CD14-positive monocyte (primary cell): ENCODE data around the gene ITPRIP. TPM values are rescaled to one million over a fixed set of nuclear protein-coding genes. Genes with fewer than 3 reads are reported as not detected.

Experiments
- DNase-seq, 3 donors: peaks; one replicate each; pipeline ENCODE4 v3.0.0-alpha.2; 2011 to 2022
- H2AFZ ChIP-seq: 2 replicates; pipeline ENCODE4 v1.6.0; 2012; ENCODE audit warnings: mild to moderate bottlenecking, low read depth, low read length, inconsistent platforms; ENCODE audit not compliant: insufficient read depth, poor library complexity, severe bottlenecking
- H3K27ac ChIP-seq, 2 donors: 1 replicate in 1 of 2; 2 replicates in 1 of 2; pipeline ENCODE4 v1.5.1; 2012 to 2013; ENCODE audit warnings: low read length in 2 of 2, control low read depth in 1 of 2, inconsistent platforms in 1 of 2, low read depth in 1 of 2, mild to moderate bottlenecking in 1 of 2
- H3K27me3 ChIP-seq, 2 donors: one replicate each; pipeline versions ENCODE4 v1.6.0 to v1.6.1; 2011 to 2013; ENCODE audit warnings: low read length in 2 of 2; ENCODE audit not compliant: control insufficient read depth in 2 of 2, insufficient read depth in 2 of 2
- H3K36me3 ChIP-seq, 2 donors: replicated peaks in 1 of 2; 1 replicate in 1 of 2; 2 replicates in 1 of 2; pipeline versions ENCODE4 v1.5.1 to v1.6.1; 2012 to 2013; ENCODE audit warnings: low read length in 2 of 2, control low read depth in 1 of 2, inconsistent platforms in 1 of 2, mild to moderate bottlenecking in 1 of 2; ENCODE audit not compliant: insufficient read depth in 2 of 2, control insufficient read depth in 1 of 2
- H3K4me1 ChIP-seq, 2 donors: 1 replicate in 1 of 2; 2 replicates in 1 of 2; pipeline versions ENCODE4 v1.5.1 to v1.6.1; 2012 to 2013; ENCODE audit warnings: low read length in 2 of 2, control low read depth in 1 of 2, inconsistent platforms in 1 of 2, mild to moderate bottlenecking in 1 of 2, moderate library complexity in 1 of 2; ENCODE audit not compliant: insufficient read depth in 2 of 2, control insufficient read depth in 1 of 2
- H3K4me2 ChIP-seq: replicated peaks from 2 replicates; pipeline ENCODE3; 2012; ENCODE audit warnings: low read length, moderate library complexity, mild to moderate bottlenecking; ENCODE audit not compliant: poor library complexity, severe bottlenecking; ENCODE audit errors: extremely low read depth
- H3K4me3 ChIP-seq, 3 experiments: fragments of 200-600 bp in 1 of 3; sonication (generic) in 1 of 3; replicated peaks in 1 of 3; 1 replicate in 2 of 3; 2 replicates in 1 of 3; pipeline ENCODE4 v1.5.1; 2011 to 2013; ENCODE audit warnings: low read length in 3 of 3, mild to moderate bottlenecking in 3 of 3, control low read depth in 2 of 3, low read depth in 2 of 3, inconsistent platforms in 1 of 3, moderate library complexity in 1 of 3
- H3K79me2 ChIP-seq: 2 replicates; pipeline ENCODE4 v1.6.0; 2012; ENCODE audit warnings: mild to moderate bottlenecking, control low read depth, inconsistent platforms, low read length, moderate library complexity; ENCODE audit not compliant: insufficient read depth
- H3K9ac ChIP-seq: 2 replicates; pipeline ENCODE4 v1.6.0; 2017; ENCODE audit warnings: low read length, mild to moderate bottlenecking; ENCODE audit not compliant: insufficient read depth, poor library complexity, severe bottlenecking
- H3K9me3 ChIP-seq, 2 donors: replicated peaks in 1 of 2; 1 replicate in 1 of 2; 2 replicates in 1 of 2; pipeline versions ENCODE4 v1.5.1 to v1.6.1; 2012 to 2013; ENCODE audit warnings: low read length in 2 of 2, control low read depth in 1 of 2; ENCODE audit not compliant: control insufficient read depth in 1 of 2, insufficient read depth in 1 of 2
- H4K20me1 ChIP-seq: 2 replicates; pipeline ENCODE4 v1.6.0; 2012; ENCODE audit warnings: mild to moderate bottlenecking, low read length, control low read depth, moderate library complexity; ENCODE audit not compliant: insufficient read depth
- H3K27ac Mint-ChIP-seq, 7 donors: one replicate each; pipeline ENCODE4 v1.8.0; 2020; ENCODE audit warnings: mild to moderate bottlenecking in 7 of 7, mixed read lengths in 7 of 7, moderate library complexity in 6 of 7, inconsistent platforms in 2 of 7
- H3K27me3 Mint-ChIP-seq, 3 donors: one replicate each; pipeline ENCODE4 v1.8.0; 2021 to 2022; ENCODE audit warnings: low read depth in 3 of 3, mild to moderate bottlenecking in 3 of 3, mixed read lengths in 3 of 3, moderate library complexity in 3 of 3, inconsistent platforms in 1 of 3
- H3K36me3 Mint-ChIP-seq, 2 donors: one replicate each; pipeline ENCODE4 v1.8.0; 2020; ENCODE audit warnings: mixed read lengths in 2 of 2, inconsistent platforms in 1 of 2, mild to moderate bottlenecking in 1 of 2
- H3K4me1 Mint-ChIP-seq: one replicate; pipeline ENCODE4 v1.8.0; 2020; ENCODE audit warnings: mild to moderate bottlenecking, mixed read lengths
- H3K4me3 Mint-ChIP-seq, 2 donors: one replicate each; pipeline ENCODE4 v1.8.0; 2020; ENCODE audit warnings: mild to moderate bottlenecking in 2 of 2, mixed read lengths in 2 of 2, moderate library complexity in 1 of 2
- H3K9me3 Mint-ChIP-seq, 7 donors: one replicate each; pipeline ENCODE4 v1.8.0; 2020 to 2022; ENCODE audit warnings: mixed read lengths in 7 of 7, mild to moderate bottlenecking in 6 of 7, moderate library complexity in 6 of 7, inconsistent platforms in 2 of 7
- WGBS: methylation state at CpG from one replicate; pipeline ENCODE4 v1.1.5; 2013; ENCODE audit warnings: missing lambda C conversion rate; ENCODE audit not compliant: insufficient coverage; 5-methylcytosine and 5-hydroxymethylcytosine counted together
- intact Hi-C, 2 donors: fragments of 100-400 bp; cut with micrococcal nuclease; formaldehyde crosslinking; loops; one replicate each; pipeline versions ENCODE4 v1.15.0 to v1.15.1; 2023
- polyA plus RNA-seq, 3 donors: library from polyadenylated mRNA; depleted of rRNA in 1 of 3; unstranded in 2 of 3; stranded (reverse) in 1 of 3; fragments of 300-500 nt in 2 of 3; fragments of >200 nt in 1 of 3; fragmentation: Illumina TruSeq in 2 of 3; gene quantifications; 1 replicate in 2 of 3; 2 replicates in 1 of 3; pipeline ENCODE4 v1.2.3, GENCODE V29; 2012 to 2021
- TF ChIP-seq, protein P1 (sequence below): fragments of 200-600 bp; IDR thresholded peaks from one replicate; pipeline ENCODE4 v1.8.0; 2022; ENCODE audit warnings: antibody characterized with exemption, mild to moderate bottlenecking

Gene ITPRIP
- polyA plus RNA-seq, 3 donors, result 27.5 to 76.6 (median 35.7) TPM

GRCh38 chr10:104277785-104278184 lies 60.5 kb downstream of the ITPRIP start:
- no peak overlapping the region for H3K4me3 ChIP-seq
- Mint-ChIP-seq H3K9me3 (no peaks in the 10 kb centered on the region), H3K4me3 (no peak overlapping the region), H3K27me3 (peaks cover 13 to 21% (median 19%) of the 10 kb centered on the region in 3 donors), H3K27ac (no peak overlapping the region), H3K4me1 (peaks cover 16% of the 10 kb centered on the region), H3K36me3 (no peaks in the 10 kb centered on the region)
- H3K4me2 ChIP-seq, result no peak overlapping the region
- no peak overlapping the region for H2AFZ ChIP-seq
- peaks cover 7% of the 10 kb centered on the region in 2 donors for H3K4me1 ChIP-seq
- no peaks in the 10 kb centered on the region for H3K79me2 ChIP-seq
- no peak for DNase-seq
- no peaks in the 10 kb centered on the region for H3K36me3 ChIP-seq
- H3K9me3 ChIP-seq, result no peaks in the 10 kb centered on the region
- H3K27ac ChIP-seq, result no peak overlapping the region
- TF ChIP-seq, protein P1, sequence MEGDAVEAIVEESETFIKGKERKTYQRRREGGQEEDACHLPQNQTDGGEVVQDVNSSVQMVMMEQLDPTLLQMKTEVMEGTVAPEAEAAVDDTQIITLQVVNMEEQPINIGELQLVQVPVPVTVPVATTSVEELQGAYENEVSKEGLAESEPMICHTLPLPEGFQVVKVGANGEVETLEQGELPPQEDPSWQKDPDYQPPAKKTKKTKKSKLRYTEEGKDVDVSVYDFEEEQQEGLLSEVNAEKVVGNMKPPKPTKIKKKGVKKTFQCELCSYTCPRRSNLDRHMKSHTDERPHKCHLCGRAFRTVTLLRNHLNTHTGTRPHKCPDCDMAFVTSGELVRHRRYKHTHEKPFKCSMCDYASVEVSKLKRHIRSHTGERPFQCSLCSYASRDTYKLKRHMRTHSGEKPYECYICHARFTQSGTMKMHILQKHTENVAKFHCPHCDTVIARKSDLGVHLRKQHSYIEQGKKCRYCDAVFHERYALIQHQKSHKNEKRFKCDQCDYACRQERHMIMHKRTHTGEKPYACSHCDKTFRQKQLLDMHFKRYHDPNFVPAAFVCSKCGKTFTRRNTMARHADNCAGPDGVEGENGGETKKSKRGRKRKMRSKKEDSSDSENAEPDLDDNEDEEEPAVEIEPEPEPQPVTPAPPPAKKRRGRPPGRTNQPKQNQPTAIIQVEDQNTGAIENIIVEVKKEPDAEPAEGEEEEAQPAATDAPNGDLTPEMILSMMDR, result no peak
- intact Hi-C loops, result no loop called here
- WGBS, result no CpG with 5 or more reads among the region's 2 CpGs
- no peak overlapping the region for H3K9ac ChIP-seq
- H4K20me1 ChIP-seq, result no peaks in the 10 kb centered on the region
- peaks cover 0 to 13% of the 10 kb centered on the region in 2 donors for H3K27me3 ChIP-seq

- no peaks in the 10 kb centered on the region for H4K20me1 ChIP-seq
- no peaks in the 10 kb centered on the region for H3K9me3 Mint-ChIP-seq
- H3K9ac ChIP-seq, result no peak overlapping the region
- H3K27me3 ChIP-seq, result peaks cover 0 to 13% of the 10 kb centered on the region in 2 donors
- no peak overlapping the region for H2AFZ ChIP-seq
- H3K4me2 ChIP-seq, result no peak overlapping the region
- H3K27me3 Mint-ChIP-seq, result peaks cover 13 to 21% (median 17%) of the 10 kb centered on the region in 3 donors
- H3K27ac Mint-ChIP-seq, result no peak overlapping the region
- TF ChIP-seq, protein P1, result no peak
- intact Hi-C loops, result no loop called here
- H3K79me2 ChIP-seq, result no peaks in the 10 kb centered on the region
- no peak overlapping the region for H3K27ac ChIP-seq
- peaks cover 7% of the 10 kb centered on the region in 2 donors for H3K4me1 ChIP-seq
- peaks cover 16% of the 10 kb centered on the region for H3K4me1 Mint-ChIP-seq
- no peak for DNase-seq
- 100% methylated on average over 1 of the region's 1 CpG for WGBS
- H3K36me3 Mint-ChIP-seq, result no peaks in the 10 kb centered on the region
- no peaks in the 10 kb centered on the region for H3K9me3 ChIP-seq
- no peak overlapping the region for H3K4me3 Mint-ChIP-seq
- no peaks in the 10 kb centered on the region for H3K36me3 ChIP-seq
- H3K4me3 ChIP-seq, result no peak overlapping the region
Observed at GRCh38 chr10:104276192-104276591, 62.1 kb downstream of the ITPRIP start.
